Suppressor macrophage treated with lipopolysaccharide for 4 hours (primary cell): ENCODE measurements around the gene DMPK.
"Not testable (repeated sequence)": the region's sequence is repeated elsewhere in the genome, so short reads cannot be mapped to it uniquely, and the experiment has no call there.

Source experiments
- DNase-seq: peaks from one replicate; pipeline ENCODE4 v3.0.0-alpha.2; 2020

The DMPK gene

GRCh38 chr19:45733160-45733810 lies 49.0 kb downstream of the DMPK start, which contains the start of gene MEIOSIN:
Gene MEIOSIN, plus strand, starts transcription at chr19:45733439. Its CDS starts 1,938 bp downstream, at chr19:45735377.
- no peak for DNase-seq

GRCh38 chr19:45730368-45731288 lies 51.7 kb downstream of the DMPK start, which contains the start of gene FBXO46:
Gene FBXO46, minus strand, starts transcription at chr19:45730896. Its CDS starts 17,401 bp downstream, at chr19:45713495.
- DNase-seq: peak; percentile 98

GRCh38 chr19:45729800-45730290 lies 52.4 kb downstream of the DMPK start:
- DNase-seq: no peak

GRCh38 chr19:45728683-45729082 lies 53.6 kb downstream of the DMPK start:
- DNase-seq: not testable (repeated sequence)

GRCh38 chr19:45720065-45720464 lies 62.2 kb downstream of the DMPK start:
- DNase-seq: not testable (repeated sequence)
